K562 (cell line): Measurements from ENCODE around the gene CPED1. TPM values are rescaled to one million over a fixed set of nuclear protein-coding genes. Genes with fewer than 3 reads are reported as not detected.

Source experiments
- CBFA2T2 ChIP-seq: fragments of 450-650 bp; conservative IDR thresholded peaks from 2 replicates; pipeline ENCODE4 v1.6.1; 2017; ENCODE audit warnings: mild to moderate bottlenecking
- CCAR2 ChIP-seq: fragments of 200-400 bp; formaldehyde crosslinking; IDR thresholded peaks from 2 replicates; pipeline ENCODE4 v1.6.1; 2017; ENCODE audit warnings: mild to moderate bottlenecking, low read depth, low read length
- ELF4 ChIP-seq: fragments of 450-650 bp; formaldehyde crosslinking; IDR thresholded peaks from 2 replicates; pipeline ENCODE4 v1.4.0; 2022; ENCODE audit warnings: missing genetic modification characterization
- FOXA1 ChIP-seq: fragments of 450-650 bp; IDR thresholded peaks from 2 replicates; pipeline ENCODE4 v1.6.1; 2016; ENCODE audit warnings: mild to moderate bottlenecking, borderline replicate concordance
- HIVEP1 ChIP-seq: fragments of 250-450 bp; sonication (Bioruptor Pico); IDR thresholded peaks from 2 replicates; pipeline ENCODE4 v1.4.0; 2020; ENCODE audit warnings: mild to moderate bottlenecking
- MAFG ChIP-seq: fragments of 450-650 bp; conservative IDR thresholded peaks from 2 replicates; pipeline ENCODE4 v1.6.1; 2016; ENCODE audit warnings: missing genetic modification characterization, missing compliant biosample characterization
- PHF20 ChIP-seq: fragments of 450-650 bp; IDR thresholded peaks from 2 replicates; pipeline ENCODE4 v1.6.1; 2018; ENCODE audit not compliant: partially characterized antibody
- POLR2AphosphoS5 ChIP-seq: IDR thresholded peaks from 2 replicates; pipeline ENCODE4 v1.6.1; 2011; ENCODE audit warnings: mild to moderate bottlenecking, low read depth, low read length, moderate library complexity; ENCODE audit not compliant: control insufficient read depth, insufficient read depth
- RBM15 ChIP-seq: fragments of 200-400 bp; formaldehyde crosslinking; IDR thresholded peaks from 2 replicates; pipeline ENCODE4 v1.6.1; 2018; ENCODE audit warnings: mild to moderate bottlenecking, low read length, moderate library complexity; ENCODE audit not compliant: insufficient read depth
- RERE ChIP-seq: sonication (generic); formaldehyde crosslinking; IDR thresholded peaks from 2 replicates; pipeline ENCODE4 v1.8.0; 2023; ENCODE audit warnings: missing genetic modification reagents, mild to moderate bottlenecking, borderline replicate concordance
- TCF7L2 ChIP-seq: fragments of 150-350 bp; IDR thresholded peaks from 2 replicates; pipeline ENCODE4 v1.6.1; 2016; ENCODE audit warnings: low read depth, mild to moderate bottlenecking, low read length, moderate library complexity
- TFE3 ChIP-seq: fragments of 450-650 bp; formaldehyde crosslinking; IDR thresholded peaks from 2 replicates; pipeline ENCODE4 v1.4.0; 2020; ENCODE audit warnings: mild to moderate bottlenecking, mixed read lengths
- ZNF121 ChIP-seq: sonication (generic); formaldehyde crosslinking; conservative IDR thresholded peaks from 2 replicates; pipeline ENCODE4 v1.8.0; 2022; ENCODE audit warnings: missing genetic modification reagents
- ZNF586 ChIP-seq: fragments of 450-650 bp; formaldehyde crosslinking; conservative IDR thresholded peaks from 2 replicates; pipeline ENCODE4 v1.4.0; 2020; ENCODE audit warnings: mild to moderate bottlenecking, moderate library complexity
- polyA plus RNA-seq, 8 experiments: library from polyadenylated mRNA; depleted of rRNA in 4 of 8; stranded (reverse) in 5 of 8; unstranded in 3 of 8; fragments of >200 nt; fragmentation: Nextera tagmentation in 2 of 8; fragmentation: Illumina TruSeq in 1 of 8; extraction: Ambion mirVana in 2 of 8; extraction: Trizol in 1 of 8; gene quantifications; 2 replicates each; pipeline versions ENCODE4 v1.2.1 to v1.2.3, GENCODE V29; 2011 to 2014; ENCODE audit warnings: inconsistent platforms in 1 of 8, missing spikeins in 1 of 8
- total RNA-seq, 7 experiments: library from RNA; depleted of rRNA in 6 of 7; stranded (reverse); fragments of >200 nt in 6 of 7; fragmentation: Illumina TruSeq in 2 of 7; extraction: Trizol in 2 of 7; gene quantifications; 2 replicates each; pipeline versions ENCODE4 v1.2.1 to v1.2.3, GENCODE V29; 2011 to 2021; ENCODE audit warnings: low replicate concordance in 1 of 7
- TF ChIP-seq, protein P1 (sequence below): fragments of 450-650 bp; formaldehyde crosslinking; IDR thresholded peaks from 2 replicates; pipeline ENCODE4 v1.4.0; 2022; ENCODE audit warnings: missing genetic modification characterization
- TF ChIP-seq, protein P2 (sequence below): IDR thresholded peaks from 3 replicates; pipeline ENCODE4 v1.6.1; 2011; ENCODE audit warnings: borderline replicate concordance, mild to moderate bottlenecking, moderate library complexity; ENCODE audit not compliant: insufficient read length; ENCODE audit errors: extremely low read depth

Gene CPED1
- total and polyA plus RNA-seq, 9 of the 15 experiments (the other 6 are each of a cell fraction or from before 2014, with no cell fraction given): 195 to 393 (median 290) TPM

DNA sequence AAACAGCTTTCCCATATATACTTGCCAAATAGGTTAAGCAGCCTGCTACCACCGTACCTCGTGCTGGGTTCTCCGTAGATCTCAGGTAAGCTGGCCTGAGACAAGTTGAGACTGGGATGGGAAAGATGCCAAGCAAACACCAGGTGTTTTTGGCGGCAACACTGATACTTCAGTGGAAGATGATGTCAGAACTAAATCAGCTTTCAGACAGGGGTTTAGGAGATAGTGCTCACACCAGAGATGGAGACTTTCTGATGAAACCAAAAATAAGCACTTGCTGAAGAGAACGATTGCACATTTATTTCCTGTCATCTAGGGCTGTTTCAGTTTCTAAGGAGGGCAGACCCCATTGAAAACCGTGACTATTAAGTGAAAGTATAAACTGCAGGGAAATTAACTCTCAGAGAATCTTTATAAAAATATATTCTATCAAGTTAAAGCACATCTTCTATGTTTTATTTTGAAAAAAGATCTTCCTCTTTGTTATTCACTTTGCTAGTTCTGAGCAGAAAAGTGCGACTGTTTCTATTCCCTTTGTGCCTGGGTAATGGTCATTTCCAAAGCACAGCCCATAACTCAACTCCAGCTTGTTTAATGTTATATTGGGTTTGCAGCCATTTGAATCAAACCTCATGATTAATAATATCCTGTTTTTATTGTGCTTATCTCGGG lies 149.9 kb downstream of the CPED1 start (continued):
- TF ChIP-seq MAFG (tag): no peak
- TF ChIP-seq TFE3: no peak
- TF ChIP-seq CCAR2: no peak
- TF ChIP-seq FOXA1: no peak
- no peak for TF ChIP-seq ZNF121
- no peak for TF ChIP-seq RBM15
- TF ChIP-seq, protein P1, sequence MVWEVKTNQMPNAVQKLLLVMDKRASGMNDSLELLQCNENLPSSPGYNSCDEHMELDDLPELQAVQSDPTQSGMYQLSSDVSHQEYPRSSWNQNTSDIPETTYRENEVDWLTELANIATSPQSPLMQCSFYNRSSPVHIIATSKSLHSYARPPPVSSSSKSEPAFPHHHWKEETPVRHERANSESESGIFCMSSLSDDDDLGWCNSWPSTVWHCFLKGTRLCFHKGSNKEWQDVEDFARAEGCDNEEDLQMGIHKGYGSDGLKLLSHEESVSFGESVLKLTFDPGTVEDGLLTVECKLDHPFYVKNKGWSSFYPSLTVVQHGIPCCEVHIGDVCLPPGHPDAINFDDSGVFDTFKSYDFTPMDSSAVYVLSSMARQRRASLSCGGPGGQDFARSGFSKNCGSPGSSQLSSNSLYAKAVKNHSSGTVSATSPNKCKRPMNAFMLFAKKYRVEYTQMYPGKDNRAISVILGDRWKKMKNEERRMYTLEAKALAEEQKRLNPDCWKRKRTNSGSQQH (CRISPR knock-in tag): peak; percentile 70; the same call in 1 of the 2 replicates
- TF ChIP-seq, protein P2, sequence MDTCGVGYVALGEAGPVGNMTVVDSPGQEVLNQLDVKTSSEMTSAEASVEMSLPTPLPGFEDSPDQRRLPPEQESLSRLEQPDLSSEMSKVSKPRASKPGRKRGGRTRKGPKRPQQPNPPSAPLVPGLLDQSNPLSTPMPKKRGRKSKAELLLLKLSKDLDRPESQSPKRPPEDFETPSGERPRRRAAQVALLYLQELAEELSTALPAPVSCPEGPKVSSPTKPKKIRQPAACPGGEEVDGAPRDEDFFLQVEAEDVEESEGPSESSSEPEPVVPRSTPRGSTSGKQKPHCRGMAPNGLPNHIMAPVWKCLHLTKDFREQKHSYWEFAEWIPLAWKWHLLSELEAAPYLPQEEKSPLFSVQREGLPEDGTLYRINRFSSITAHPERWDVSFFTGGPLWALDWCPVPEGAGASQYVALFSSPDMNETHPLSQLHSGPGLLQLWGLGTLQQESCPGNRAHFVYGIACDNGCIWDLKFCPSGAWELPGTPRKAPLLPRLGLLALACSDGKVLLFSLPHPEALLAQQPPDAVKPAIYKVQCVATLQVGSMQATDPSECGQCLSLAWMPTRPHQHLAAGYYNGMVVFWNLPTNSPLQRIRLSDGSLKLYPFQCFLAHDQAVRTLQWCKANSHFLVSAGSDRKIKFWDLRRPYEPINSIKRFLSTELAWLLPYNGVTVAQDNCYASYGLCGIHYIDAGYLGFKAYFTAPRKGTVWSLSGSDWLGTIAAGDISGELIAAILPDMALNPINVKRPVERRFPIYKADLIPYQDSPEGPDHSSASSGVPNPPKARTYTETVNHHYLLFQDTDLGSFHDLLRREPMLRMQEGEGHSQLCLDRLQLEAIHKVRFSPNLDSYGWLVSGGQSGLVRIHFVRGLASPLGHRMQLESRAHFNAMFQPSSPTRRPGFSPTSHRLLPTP: no peak
- TF ChIP-seq HIVEP1: 0 out of 2 replicates have a peak, but pooled peaks have one; percentile 58
- TF ChIP-seq POLR2AphosphoS5: no peak
- no peak for TF ChIP-seq RERE (CRISPR knock-in tag)
- no peak for TF ChIP-seq ELF4 (CRISPR knock-in tag)
- TF ChIP-seq PHF20: no peak
- no peak; the same call in 1 of the 2 replicates for TF ChIP-seq CBFA2T2
- no peak for TF ChIP-seq TCF7L2
- no peak for TF ChIP-seq ZNF586 (CRISPR knock-in tag)
